ENCODE measurements around the gene PSMB8. TPM values are rescaled to one million over a fixed set of nuclear protein-coding genes. Genes with fewer than 3 reads are reported as not detected.
A peak's percentile ranks its signal among the peaks of the same experiment; 100 is the strongest.
"Not testable (repeated sequence)": the region's sequence is repeated elsewhere in the genome, so short reads cannot be mapped to it uniquely, and the experiment has no call there.

Gene PSMB8
- 2.6 and 4.6 TPM in 2 replicates for total RNA-seq (2014; rRNA removed; shearing (Covaris generic))

DNA sequence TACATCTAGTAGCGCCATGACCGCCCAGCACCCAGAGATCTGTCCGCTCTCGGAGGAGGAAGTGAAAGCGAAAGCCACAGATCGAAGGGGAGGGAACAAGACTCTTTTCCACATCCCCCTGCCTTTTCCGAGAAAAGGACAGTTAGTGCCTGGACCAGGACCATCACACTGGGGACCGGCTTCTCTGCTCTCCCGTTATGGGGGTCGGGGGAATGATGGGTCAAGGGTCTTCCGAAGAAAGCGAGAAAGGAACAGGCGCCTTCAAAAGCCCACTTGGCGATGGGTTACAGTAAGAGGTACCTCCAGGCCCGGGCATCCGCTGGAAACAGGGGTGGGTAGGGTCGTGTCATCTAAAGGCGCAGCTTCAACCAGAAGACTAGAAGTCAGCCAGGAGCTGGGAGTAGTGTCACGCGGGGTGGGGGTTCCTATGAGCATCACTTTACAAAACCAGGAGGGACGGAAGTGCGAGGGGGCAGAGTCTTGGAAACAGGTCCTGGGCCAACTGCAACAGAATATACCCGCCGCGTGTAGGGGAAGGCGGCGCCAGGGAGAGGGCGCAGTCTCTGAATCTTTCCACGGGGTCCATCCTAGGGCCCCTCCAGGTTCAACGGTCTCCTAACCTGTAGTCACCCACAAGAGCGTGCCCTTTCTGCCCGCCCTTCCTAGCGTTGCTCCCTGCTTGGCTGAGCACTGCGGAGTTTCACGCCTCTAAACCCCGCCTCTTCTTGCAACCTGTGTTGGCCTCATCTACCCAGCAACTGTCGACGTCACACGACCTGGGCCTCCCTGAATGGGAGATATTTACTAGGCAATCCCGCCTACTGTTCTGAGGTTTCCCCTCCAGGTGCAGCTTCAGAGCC is at the start of gene PSMB8:
PSMB8 (minus strand) TSS at position 69 of the 860 bp plus-strand sequence; CDS start at position 18, 51 bp downstream.
- DNase-seq: peak; percentile 94
- no peaks in the 10 kb centered on the region; the same call in none of the 2 replicates for H3K36me3 ChIP-seq (replicated peaks; ENCODE audit: control insufficient read depth, insufficient read depth, low read length)
- peak within 1 kb of the TSS; percentile 49 for H3K4me3 ChIP-seq (ENCODE audit: insufficient read depth, low read depth, low read length)
- peaks cover 54% of the 10 kb centered on the region for H3K27me3 ChIP-seq (ENCODE audit: control insufficient read depth, insufficient read depth, low read length)

- Histone ChIP-seq H3K27me3 (ENCODE audit: control insufficient read depth, insufficient read depth, low read length) (no peaks in the 10 kb centered on the region; the same call in 1 of the 2 replicates), H3K4me3 (ENCODE audit: insufficient read depth, low read depth, low read length) (no peak overlapping the region), H3K36me3 (replicated peaks; ENCODE audit: control insufficient read depth, insufficient read depth, low read length) (no peaks in the 10 kb centered on the region)
- DNase-seq: no peak
Measured at GRCh38 chr6:32890831-32891230, 47.0 kb upstream of the PSMB8 start.

DNA sequence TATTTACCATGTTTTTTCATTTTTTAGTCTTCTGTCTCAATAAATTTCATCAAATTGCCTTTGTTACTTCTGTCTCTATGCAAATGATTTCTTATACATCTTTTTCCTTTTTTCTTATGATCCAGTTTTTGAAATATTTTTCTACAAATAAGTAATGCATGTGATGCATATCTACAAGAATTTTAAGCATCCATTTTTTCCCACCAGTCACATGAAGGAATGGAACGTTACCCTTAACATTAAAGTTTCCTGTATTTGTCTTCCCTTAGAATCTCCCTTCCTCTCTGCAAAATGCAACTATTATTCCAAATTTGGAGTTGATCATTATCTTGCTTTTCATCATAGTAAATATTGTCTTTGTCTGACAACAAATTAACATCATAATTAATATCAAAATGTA is 45.7 kb upstream of the PSMB8 start:
- no peak overlapping the region for H3K4me3 ChIP-seq (ENCODE audit: insufficient read depth, low read depth, low read length)
- no peak for DNase-seq
- no peaks in the 10 kb centered on the region for H3K36me3 ChIP-seq (replicated peaks; ENCODE audit: control insufficient read depth, insufficient read depth, low read length)
- H3K27me3 ChIP-seq (ENCODE audit: control insufficient read depth, insufficient read depth, low read length): no peaks in the 10 kb centered on the region

- H3K27me3 ChIP-seq (ENCODE audit: control insufficient read depth, insufficient read depth, low read length): no peaks in the 10 kb centered on the region
Measured at GRCh38 chr6:32888576-32888975, 44.7 kb upstream of the PSMB8 start.

DNA sequence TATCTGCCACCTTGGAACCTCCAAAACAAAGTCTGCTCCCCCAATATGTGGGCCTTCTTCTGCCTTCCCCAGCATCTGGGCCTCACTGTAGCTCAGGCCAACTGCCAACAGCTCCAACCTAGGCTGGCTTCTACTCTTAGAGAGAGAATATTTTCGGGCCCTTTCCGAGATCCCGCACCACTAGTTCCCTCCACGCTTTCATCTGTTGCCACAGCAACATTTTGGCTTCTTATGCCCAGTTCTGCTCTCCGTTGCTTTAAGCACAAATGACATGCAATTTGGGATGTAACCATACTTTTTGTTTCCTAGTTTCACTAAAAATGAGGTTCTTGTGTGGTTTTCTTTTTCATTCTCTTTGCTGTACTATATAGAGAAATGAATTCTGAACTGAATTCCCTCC is 43.8 kb upstream of the PSMB8 start:
- no peak overlapping the region for H3K4me3 ChIP-seq (ENCODE audit: insufficient read depth, low read depth, low read length)

More at GRCh38 chr6:32888576-32888975, 44.7 kb upstream of the PSMB8 start:
- Histone ChIP-seq H3K36me3 (replicated peaks; ENCODE audit: control insufficient read depth, insufficient read depth, low read length) (no peaks in the 10 kb centered on the region), H3K4me3 (ENCODE audit: insufficient read depth, low read depth, low read length) (no peak overlapping the region)
- no peak for DNase-seq

GRCh38 chr6:32886681-32887383 is 43.0 kb upstream of the PSMB8 start:
- Histone ChIP-seq H3K4me3 (ENCODE audit: insufficient read depth, low read depth, low read length) (no peak overlapping the region), H3K27me3 (ENCODE audit: control insufficient read depth, insufficient read depth, low read length) (no peaks in the 10 kb centered on the region), H3K36me3 (replicated peaks; ENCODE audit: control insufficient read depth, insufficient read depth, low read length) (no peaks in the 10 kb centered on the region)
- no peak for DNase-seq

More for the DNA sequence above, 43.8 kb upstream of the PSMB8 start:
- DNase-seq: no peak
- no peaks in the 10 kb centered on the region for H3K36me3 ChIP-seq (replicated peaks; ENCODE audit: control insufficient read depth, insufficient read depth, low read length)
- no peaks in the 10 kb centered on the region for H3K27me3 ChIP-seq (ENCODE audit: control insufficient read depth, insufficient read depth, low read length)

GRCh38 chr6:32885698-32886286 is 41.9 kb upstream of the PSMB8 start:
- DNase-seq: peak; percentile 39
- no peak overlapping the region for H3K4me3 ChIP-seq (ENCODE audit: insufficient read depth, low read depth, low read length)
- H3K27me3 ChIP-seq (ENCODE audit: control insufficient read depth, insufficient read depth, low read length): no peaks in the 10 kb centered on the region
- H3K36me3 ChIP-seq (replicated peaks; ENCODE audit: control insufficient read depth, insufficient read depth, low read length): no peaks in the 10 kb centered on the region

DNA sequence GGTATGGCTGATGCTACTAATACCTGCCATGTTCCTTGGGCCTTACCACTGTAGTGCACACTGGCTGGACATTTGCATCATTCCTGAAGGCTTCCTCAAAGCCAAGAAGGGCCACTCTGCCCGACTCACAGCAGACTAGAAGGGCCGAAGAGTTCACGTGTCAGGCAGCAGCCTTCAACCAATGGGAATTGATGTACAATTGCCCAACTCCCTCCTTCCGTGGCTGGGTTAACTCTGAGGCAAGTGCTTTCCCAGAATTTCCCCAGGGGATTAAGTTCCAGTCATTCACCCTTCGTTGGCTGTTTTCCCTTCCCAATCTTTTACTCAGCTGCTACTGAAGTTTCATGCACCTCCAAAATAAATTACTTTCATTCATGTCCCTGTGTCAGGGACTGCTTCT is 39.9 kb upstream of the PSMB8 start:
- H3K4me3 ChIP-seq (ENCODE audit: insufficient read depth, low read depth, low read length): no peak overlapping the region
- no peak for DNase-seq
- no peaks in the 10 kb centered on the region for H3K27me3 ChIP-seq (ENCODE audit: control insufficient read depth, insufficient read depth, low read length)
- no peaks in the 10 kb centered on the region for H3K36me3 ChIP-seq (replicated peaks; ENCODE audit: control insufficient read depth, insufficient read depth, low read length)

DNA sequence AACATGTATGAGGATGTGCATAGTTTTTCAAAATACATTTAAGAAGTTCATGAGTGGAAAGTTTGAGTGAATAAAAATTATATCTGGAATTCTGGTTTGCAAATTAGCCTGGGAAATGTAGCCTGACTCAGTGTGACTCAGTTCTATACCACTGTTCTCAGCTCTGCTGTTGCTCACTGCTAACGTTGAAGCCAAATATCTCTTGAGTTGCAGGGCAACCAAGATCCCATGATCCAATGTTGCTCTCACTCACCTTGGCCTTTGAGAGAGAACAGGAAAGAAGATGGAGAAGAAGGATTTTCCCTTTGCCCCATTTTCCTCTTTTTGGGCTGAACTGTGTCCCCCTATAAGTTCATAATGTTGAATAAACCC is 39.0 kb upstream of the PSMB8 start:
- DNase-seq: no peak
- Histone ChIP-seq H3K36me3 (replicated peaks; ENCODE audit: control insufficient read depth, insufficient read depth, low read length) (no peaks in the 10 kb centered on the region), H3K4me3 (ENCODE audit: insufficient read depth, low read depth, low read length) (no peak overlapping the region), H3K27me3 (ENCODE audit: control insufficient read depth, insufficient read depth, low read length) (no peaks in the 10 kb centered on the region)

- H3K4me3 ChIP-seq (ENCODE audit: insufficient read depth, low read depth, low read length); H3K36me3 ChIP-seq (replicated peaks; ENCODE audit: control insufficient read depth, insufficient read depth, low read length); DNase-seq; H3K27me3 ChIP-seq (ENCODE audit: control insufficient read depth, insufficient read depth, low read length): not testable (repeated sequence)
Measured at GRCh38 chr6:32880962-32881361, 37.1 kb upstream of the PSMB8 start.

DNA sequence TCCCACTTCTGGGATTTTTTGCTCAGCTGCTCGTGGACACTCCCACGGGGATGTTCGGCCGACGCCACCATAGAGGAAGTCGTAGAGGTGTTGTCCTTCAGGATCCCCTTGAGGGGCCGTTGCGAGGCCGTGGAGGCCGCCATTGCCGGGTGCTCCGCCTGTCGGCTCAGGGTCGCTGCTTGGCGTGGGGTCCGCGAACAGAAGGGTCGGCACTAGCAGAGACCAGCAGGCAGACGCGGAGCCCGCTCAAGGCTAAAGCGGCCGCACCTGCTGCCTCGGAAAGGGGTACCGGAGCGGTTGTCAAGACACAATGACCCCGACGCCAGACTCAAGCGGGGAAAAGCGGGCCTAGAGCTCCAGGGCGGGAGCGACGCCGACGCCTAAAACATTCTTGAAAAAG is 35.8 kb upstream of the PSMB8 start:
- no peak for DNase-seq
- H3K27me3 ChIP-seq (ENCODE audit: control insufficient read depth, insufficient read depth, low read length): no peaks in the 10 kb centered on the region; the same call in 1 of the 2 replicates
- H3K4me3 ChIP-seq (ENCODE audit: insufficient read depth, low read depth, low read length): no peak overlapping the region
- H3K36me3 ChIP-seq (replicated peaks; ENCODE audit: control insufficient read depth, insufficient read depth, low read length): no peaks in the 10 kb centered on the region

DNA sequence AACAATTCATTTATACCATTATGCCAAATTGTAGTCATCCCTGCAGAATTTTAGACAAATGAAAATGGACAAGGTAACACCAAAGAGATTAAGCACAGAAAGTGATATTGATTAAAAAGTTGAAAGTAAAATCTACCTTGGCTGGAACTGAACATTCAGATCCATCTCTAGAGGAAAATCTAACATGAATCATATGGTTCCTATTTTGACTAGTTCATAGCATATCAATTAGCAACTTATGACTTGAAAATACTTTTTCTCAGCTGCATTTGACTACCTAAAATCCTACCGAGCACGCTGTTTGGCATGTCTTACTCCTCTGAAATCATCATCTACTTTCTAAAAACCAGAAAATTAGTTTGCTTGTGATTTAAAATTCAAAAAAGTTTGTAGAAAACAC is 32.8 kb upstream of the PSMB8 start:
- no peak for DNase-seq

GRCh38 chr6:32873947-32874346 is 30.1 kb upstream of the PSMB8 start:
- H3K36me3 ChIP-seq (replicated peaks; ENCODE audit: control insufficient read depth, insufficient read depth, low read length); H3K4me3 ChIP-seq (ENCODE audit: insufficient read depth, low read depth, low read length); DNase-seq; H3K27me3 ChIP-seq (ENCODE audit: control insufficient read depth, insufficient read depth, low read length): not testable (repeated sequence)

More for the DNA sequence above, 32.8 kb upstream of the PSMB8 start:
- Histone ChIP-seq H3K4me3 (ENCODE audit: insufficient read depth, low read depth, low read length) (no peak overlapping the region), H3K27me3 (ENCODE audit: control insufficient read depth, insufficient read depth, low read length) (no peaks in the 10 kb centered on the region; the same call in 1 of the 2 replicates), H3K36me3 (replicated peaks; ENCODE audit: control insufficient read depth, insufficient read depth, low read length) (no peaks in the 10 kb centered on the region)

DNA sequence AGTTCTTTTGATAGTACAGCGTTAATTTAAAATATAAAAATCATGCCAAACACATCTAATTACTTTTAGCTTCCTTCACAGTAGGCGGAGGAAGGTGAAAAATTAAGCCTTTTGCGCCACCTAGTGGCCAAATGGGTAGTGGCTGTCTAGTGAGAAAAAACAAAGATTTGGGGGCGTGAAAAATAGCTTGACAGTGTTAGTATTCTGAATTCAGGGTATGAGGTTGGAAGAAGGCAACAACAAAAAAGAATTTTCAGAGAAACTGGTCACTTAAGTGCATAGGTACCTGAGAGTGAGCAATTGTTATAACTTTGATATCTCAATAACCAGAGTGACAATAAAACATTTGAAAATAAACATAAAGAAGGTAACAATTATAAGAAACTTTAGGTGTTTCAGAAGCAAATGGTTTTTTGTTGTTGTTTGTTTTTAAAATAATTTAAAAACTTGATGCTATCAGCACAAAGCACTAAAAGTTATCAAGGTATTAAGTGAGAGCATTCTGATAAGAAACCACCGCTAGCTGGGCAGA is 24.5 kb upstream of the PSMB8 start:
- H3K27me3 ChIP-seq (ENCODE audit: control insufficient read depth, insufficient read depth, low read length): peaks cover 6% of the 10 kb centered on the region

More for the DNA sequence above, 24.5 kb upstream of the PSMB8 start:
- Histone ChIP-seq H3K4me3 (ENCODE audit: insufficient read depth, low read depth, low read length) (no peak overlapping the region), H3K36me3 (replicated peaks; ENCODE audit: control insufficient read depth, insufficient read depth, low read length) (no peaks in the 10 kb centered on the region)
- DNase-seq: peak; percentile 42
